ENCODE results near the gene ZC3HAV1.

DNA sequence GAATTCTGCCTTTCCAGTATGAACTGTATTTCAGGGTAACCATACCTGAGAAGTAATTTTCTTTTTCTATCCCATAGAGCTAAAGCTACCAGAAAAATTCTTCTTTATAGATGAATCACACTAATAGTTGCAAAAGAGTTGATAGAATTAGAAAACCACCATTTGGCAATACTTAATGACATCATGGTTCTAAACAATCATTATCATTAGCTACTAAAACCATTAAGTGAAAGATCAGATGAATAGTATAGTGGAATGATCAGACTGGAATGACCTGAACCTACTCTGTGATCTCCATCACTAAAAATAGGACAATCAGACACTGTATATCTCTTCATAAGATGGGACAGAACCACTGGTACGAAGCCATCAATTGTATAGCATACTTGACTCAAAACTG, 53.8 kb downstream of the ZC3HAV1 start:
- TF ChIP-seq, protein P1, sequence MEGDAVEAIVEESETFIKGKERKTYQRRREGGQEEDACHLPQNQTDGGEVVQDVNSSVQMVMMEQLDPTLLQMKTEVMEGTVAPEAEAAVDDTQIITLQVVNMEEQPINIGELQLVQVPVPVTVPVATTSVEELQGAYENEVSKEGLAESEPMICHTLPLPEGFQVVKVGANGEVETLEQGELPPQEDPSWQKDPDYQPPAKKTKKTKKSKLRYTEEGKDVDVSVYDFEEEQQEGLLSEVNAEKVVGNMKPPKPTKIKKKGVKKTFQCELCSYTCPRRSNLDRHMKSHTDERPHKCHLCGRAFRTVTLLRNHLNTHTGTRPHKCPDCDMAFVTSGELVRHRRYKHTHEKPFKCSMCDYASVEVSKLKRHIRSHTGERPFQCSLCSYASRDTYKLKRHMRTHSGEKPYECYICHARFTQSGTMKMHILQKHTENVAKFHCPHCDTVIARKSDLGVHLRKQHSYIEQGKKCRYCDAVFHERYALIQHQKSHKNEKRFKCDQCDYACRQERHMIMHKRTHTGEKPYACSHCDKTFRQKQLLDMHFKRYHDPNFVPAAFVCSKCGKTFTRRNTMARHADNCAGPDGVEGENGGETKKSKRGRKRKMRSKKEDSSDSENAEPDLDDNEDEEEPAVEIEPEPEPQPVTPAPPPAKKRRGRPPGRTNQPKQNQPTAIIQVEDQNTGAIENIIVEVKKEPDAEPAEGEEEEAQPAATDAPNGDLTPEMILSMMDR (IDR thresholded peaks at IDR 0.05; ENCODE audit: borderline replicate concordance, extremely low read depth, low read length, poor library complexity, severe bottlenecking) = no peak
- no peak for TF ChIP-seq EZH2 (IDR thresholded peaks at IDR 0.05; ENCODE audit: borderline replicate concordance, low read depth, low read length, severe bottlenecking)
